HL-60 (cell line): ENCODE measurements around the gene DNAH1.

Experiments
- DNase-seq, 2 experiments: peaks; one replicate each; pipeline ENCODE4 v3.0.0-alpha.2; 2010 to 2020; ENCODE audit warnings: low read depth in 1 of 2, low spot score in 1 of 2
- H3K27ac ChIP-seq: fragments of 250-450 bp; sonication (Bioruptor Pico); replicated peaks from 2 replicates; pipeline ENCODE4 v1.5.1; 2020; ENCODE audit warnings: mild to moderate bottlenecking, moderate library complexity
- H3K27me3 ChIP-seq: fragments of 250-450 bp; sonication (Bioruptor Pico); 2 replicates; pipeline ENCODE4 v1.5.1; 2021; ENCODE audit warnings: mild to moderate bottlenecking, moderate library complexity; ENCODE audit not compliant: insufficient read depth, poor library complexity, severe bottlenecking
- H3K4me3 ChIP-seq: replicated peaks from 2 replicates; pipeline ENCODE4 v1.5.1; 2011; ENCODE audit warnings: mild to moderate bottlenecking, control low read depth, low read length; ENCODE audit not compliant: insufficient read depth
- GABPA ChIP-seq: IDR thresholded peaks from 2 replicates; pipeline ENCODE4 v1.6.1; 2012; ENCODE audit warnings: low read depth
- POLR2AphosphoS5 ChIP-seq: IDR thresholded peaks from 2 replicates; pipeline ENCODE4 v1.6.1; 2012; ENCODE audit warnings: low read depth
- REST ChIP-seq: IDR thresholded peaks from 2 replicates; pipeline ENCODE4 v1.6.1; 2012; ENCODE audit warnings: low read depth; ENCODE audit not compliant: insufficient replicate concordance
- SPI1 ChIP-seq: IDR thresholded peaks from 2 replicates; pipeline ENCODE4 v1.6.1; 2012; ENCODE audit warnings: low read depth, mild to moderate bottlenecking, borderline replicate concordance
- TF ChIP-seq, protein P1 (sequence below): IDR thresholded peaks from one replicate; pipeline ENCODE4 v1.5.1; 2011; ENCODE audit warnings: low read length, control low read depth, inconsistent platforms; ENCODE audit not compliant: insufficient read depth

The DNAH1 gene

GRCh38 chr3:52361011-52361410 lies 44.9 kb downstream of the DNAH1 start:
- TF ChIP-seq POLR2AphosphoS5, result no peak
- no peak for TF ChIP-seq GABPA
- TF ChIP-seq, protein P1, sequence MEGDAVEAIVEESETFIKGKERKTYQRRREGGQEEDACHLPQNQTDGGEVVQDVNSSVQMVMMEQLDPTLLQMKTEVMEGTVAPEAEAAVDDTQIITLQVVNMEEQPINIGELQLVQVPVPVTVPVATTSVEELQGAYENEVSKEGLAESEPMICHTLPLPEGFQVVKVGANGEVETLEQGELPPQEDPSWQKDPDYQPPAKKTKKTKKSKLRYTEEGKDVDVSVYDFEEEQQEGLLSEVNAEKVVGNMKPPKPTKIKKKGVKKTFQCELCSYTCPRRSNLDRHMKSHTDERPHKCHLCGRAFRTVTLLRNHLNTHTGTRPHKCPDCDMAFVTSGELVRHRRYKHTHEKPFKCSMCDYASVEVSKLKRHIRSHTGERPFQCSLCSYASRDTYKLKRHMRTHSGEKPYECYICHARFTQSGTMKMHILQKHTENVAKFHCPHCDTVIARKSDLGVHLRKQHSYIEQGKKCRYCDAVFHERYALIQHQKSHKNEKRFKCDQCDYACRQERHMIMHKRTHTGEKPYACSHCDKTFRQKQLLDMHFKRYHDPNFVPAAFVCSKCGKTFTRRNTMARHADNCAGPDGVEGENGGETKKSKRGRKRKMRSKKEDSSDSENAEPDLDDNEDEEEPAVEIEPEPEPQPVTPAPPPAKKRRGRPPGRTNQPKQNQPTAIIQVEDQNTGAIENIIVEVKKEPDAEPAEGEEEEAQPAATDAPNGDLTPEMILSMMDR, result no peak
- no peak for TF ChIP-seq SPI1
- TF ChIP-seq REST, result no peak
- H3K27ac ChIP-seq, result no peak overlapping the region
- H3K27me3 ChIP-seq, result no peaks in the 10 kb centered on the region
- DNase-seq, result no peak
- no peak overlapping the region for H3K4me3 ChIP-seq

- Histone ChIP-seq H3K4me3 (no peak overlapping the region), H3K27me3 (no peaks in the 10 kb centered on the region), H3K27ac (no peak overlapping the region)
- no peak for DNase-seq
- TF ChIP-seq POLR2AphosphoS5 (no peak), GABPA (no peak), REST (no peak), SPI1 (no peak)
- TF ChIP-seq, protein P1, result no peak
Observed at GRCh38 chr3:52361454-52361853, 45.3 kb downstream of the DNAH1 start.

- no peak for DNase-seq
- Histone ChIP-seq H3K27me3 (no peaks in the 10 kb centered on the region), H3K27ac (no peak overlapping the region), H3K4me3 (no peak overlapping the region)
- no peak for TF ChIP-seq POLR2AphosphoS5
- TF ChIP-seq, protein P1, result no peak
- no peak for TF ChIP-seq SPI1
- TF ChIP-seq GABPA, result no peak
- TF ChIP-seq REST, result no peak
Observed at GRCh38 chr3:52361898-52362297, 45.8 kb downstream of the DNAH1 start.
